ENCODE data around the gene MOB3A. TPM values are rescaled to one million over a fixed set of nuclear protein-coding genes. Genes with fewer than 3 reads are reported as not detected.
"Not testable (repeated sequence)": the region's sequence is repeated elsewhere in the genome, so short reads cannot be mapped to it uniquely, and the experiment has no call there.

Gene MOB3A
- total RNA-seq, 3 donors from 2014 or later, result 128 to 137 (median 137) TPM

GRCh38 chr19:2086695-2087620 is 9.2 kb downstream of the MOB3A start:
- not testable (repeated sequence) for H3K36me3 Mint-ChIP-seq (ENCODE audit: insufficient read depth); DNase-seq; H3K9me3 Mint-ChIP-seq; H3K27me3 Mint-ChIP-seq (ENCODE audit: low read depth)
- H3K4me1 Mint-ChIP-seq (ENCODE audit: low read depth), result peaks cover 67% of the 10 kb centered on the region
- ATAC-seq, result peak; percentile 26 to 28
- H3K4me3 Mint-ChIP-seq, result peak overlapping the region; percentile 67

DNA sequence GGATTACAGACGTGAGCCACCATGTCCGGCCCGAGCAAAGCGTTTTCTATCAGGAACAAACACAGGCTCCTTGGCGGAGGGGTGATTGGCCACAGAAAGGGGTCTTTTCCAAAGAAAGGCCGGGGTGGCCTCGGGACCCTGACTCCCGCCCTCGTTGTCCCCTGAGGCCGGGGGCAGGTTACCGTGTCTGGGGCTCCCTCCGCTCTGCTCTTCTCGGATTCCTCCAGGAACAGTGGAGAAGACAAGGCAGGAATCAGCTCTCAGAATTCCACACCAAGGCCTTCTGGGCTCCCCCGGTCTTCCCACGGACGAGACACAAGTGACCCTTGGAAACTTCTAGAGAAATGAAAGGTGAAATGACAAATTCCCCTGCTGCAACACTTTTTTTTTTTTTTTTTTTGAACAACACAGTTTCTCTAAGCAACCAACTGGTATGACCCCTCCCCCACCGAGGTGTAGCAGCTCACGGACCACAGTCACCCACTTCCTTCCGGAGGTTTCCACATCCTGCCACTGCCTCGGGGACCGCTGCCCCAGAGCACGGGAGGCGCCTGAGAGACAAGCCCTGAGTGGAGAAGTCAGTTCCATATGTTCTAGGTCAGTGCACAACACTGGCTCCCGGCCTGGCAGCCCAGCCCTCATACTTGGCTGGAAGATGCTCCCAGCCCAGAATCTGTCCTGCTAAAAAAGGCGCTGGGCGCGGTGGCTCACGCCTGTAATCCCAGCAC is 11.0 kb downstream of the MOB3A start:
- Mint-ChIP-seq H3K27me3 (ENCODE audit: low read depth) (no peaks in the 10 kb centered on the region), H3K4me1 (ENCODE audit: low read depth) (peaks cover 71% of the 10 kb centered on the region), H3K36me3 (ENCODE audit: insufficient read depth) (peaks cover 10% of the 10 kb centered on the region), H3K9me3 (no peaks in the 10 kb centered on the region), H3K4me3 (peak overlapping the region; percentile 94)
- peak; percentile 83 for DNase-seq
- ATAC-seq, result peak; percentile 72 to 74

- H3K9me3 Mint-ChIP-seq, result no peaks in the 10 kb centered on the region
- ATAC-seq, result peak; percentile 30 to 33
- H3K4me3 Mint-ChIP-seq, result peak overlapping the region; percentile 94
- H3K27me3 Mint-ChIP-seq (ENCODE audit: low read depth), result no peaks in the 10 kb centered on the region
- DNase-seq, result peak; percentile 60
- H3K4me1 Mint-ChIP-seq (ENCODE audit: low read depth), result peaks cover 63% of the 10 kb centered on the region
- H3K36me3 Mint-ChIP-seq (ENCODE audit: insufficient read depth), result peaks cover 17% of the 10 kb centered on the region
Observed at GRCh38 chr19:2083174-2083854, 12.8 kb downstream of the MOB3A start.

DNA sequence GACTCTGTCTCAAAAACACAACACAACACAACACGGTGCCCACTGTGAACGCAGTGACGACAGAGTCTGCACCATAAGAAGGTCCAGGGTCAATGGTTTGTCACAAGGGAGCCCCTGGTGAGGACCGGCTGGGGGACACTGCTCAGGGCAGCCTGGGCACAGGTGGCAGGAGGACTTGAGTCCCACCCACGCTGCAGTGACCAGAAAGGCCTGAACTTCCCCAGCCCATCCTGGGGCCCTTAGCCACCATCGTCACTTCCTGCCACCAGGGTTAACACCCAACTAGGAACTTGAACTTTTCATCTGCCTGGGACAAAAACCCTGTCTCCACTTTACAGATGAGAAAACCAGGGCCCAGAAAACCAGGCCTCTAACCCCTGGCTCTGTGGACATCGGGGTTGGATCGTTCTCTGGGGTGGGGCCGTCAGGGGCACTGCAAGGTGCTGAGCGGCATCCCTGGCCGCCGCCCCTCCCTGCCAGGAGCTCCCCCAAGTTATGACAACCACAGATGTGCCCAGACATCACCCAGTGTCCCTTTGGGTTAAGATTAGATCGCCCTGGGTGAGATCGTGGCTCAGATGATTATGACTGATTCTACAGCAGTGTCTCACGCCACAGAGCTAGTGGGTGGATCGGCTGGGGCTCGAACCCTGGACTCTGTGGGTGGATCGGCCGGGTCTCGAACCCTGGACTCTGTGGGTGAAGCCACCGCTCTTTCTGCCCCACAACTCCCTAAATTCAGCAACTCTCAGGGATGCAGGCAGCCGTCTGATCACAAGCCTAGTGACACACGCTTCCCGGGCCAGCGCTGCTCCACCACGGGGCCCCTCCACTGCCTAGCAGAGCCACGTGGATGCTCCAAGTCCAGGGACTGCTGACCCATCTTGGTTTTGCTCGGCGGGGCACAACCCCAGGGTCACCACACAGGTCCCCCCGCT is 14.0 kb downstream of the MOB3A start:
- H3K36me3 Mint-ChIP-seq (ENCODE audit: insufficient read depth), result peaks cover 17% of the 10 kb centered on the region
- ATAC-seq, result peak; percentile 17 to 33
- H3K27me3 Mint-ChIP-seq (ENCODE audit: low read depth), result no peaks in the 10 kb centered on the region
- H3K9me3 Mint-ChIP-seq, result no peaks in the 10 kb centered on the region
- H3K4me1 Mint-ChIP-seq (ENCODE audit: low read depth), result peaks cover 51% of the 10 kb centered on the region
- no peak for DNase-seq
- H3K4me3 Mint-ChIP-seq, result peak overlapping the region; percentile 94

- H3K36me3 Mint-ChIP-seq (ENCODE audit: insufficient read depth), result peaks cover 22% of the 10 kb centered on the region
- no peak for ATAC-seq
- no peaks in the 10 kb centered on the region for H3K9me3 Mint-ChIP-seq
- H3K27me3 Mint-ChIP-seq (ENCODE audit: low read depth), result no peaks in the 10 kb centered on the region
- DNase-seq, result no peak
- peaks cover 40% of the 10 kb centered on the region for H3K4me1 Mint-ChIP-seq (ENCODE audit: low read depth)
- H3K4me3 Mint-ChIP-seq, result peak overlapping the region; percentile 94
Observed at GRCh38 chr19:2080336-2080988, 15.7 kb downstream of the MOB3A start.

DNA sequence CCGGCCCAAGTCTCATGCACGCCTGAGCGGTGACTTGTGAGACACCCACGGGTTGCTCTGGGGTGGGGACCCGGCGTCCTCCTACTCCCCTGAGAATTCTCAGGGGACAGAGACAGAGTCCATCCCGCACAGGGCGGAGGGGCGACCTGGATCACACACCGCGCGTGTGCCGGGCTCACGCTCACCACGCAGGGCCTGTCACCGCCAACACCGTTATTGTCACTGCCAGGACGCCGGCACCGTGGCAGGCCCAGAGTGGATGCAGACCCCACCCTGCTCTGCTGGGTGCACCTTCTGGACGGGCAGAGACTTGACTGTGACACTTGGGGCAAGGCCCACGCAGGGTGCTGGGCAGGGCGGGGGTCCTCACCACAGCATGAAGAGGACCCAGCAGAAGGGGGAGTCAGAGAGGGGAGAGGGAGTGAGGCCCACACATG is 16.2 kb downstream of the MOB3A start:
- peaks cover 19% of the 10 kb centered on the region for H3K36me3 Mint-ChIP-seq (ENCODE audit: insufficient read depth)

GRCh38 chr19:2079076-2079864 is 16.9 kb downstream of the MOB3A start:
- peaks cover 20% of the 10 kb centered on the region for H3K36me3 Mint-ChIP-seq (ENCODE audit: insufficient read depth)
- no peaks in the 10 kb centered on the region for H3K27me3 Mint-ChIP-seq (ENCODE audit: low read depth)
- DNase-seq (no peak), ATAC-seq (no peak)
- H3K4me3 Mint-ChIP-seq, result peak overlapping the region; percentile 94
- peaks cover 36% of the 10 kb centered on the region for H3K4me1 Mint-ChIP-seq (ENCODE audit: low read depth)
- no peaks in the 10 kb centered on the region for H3K9me3 Mint-ChIP-seq

More for the DNA sequence above, 16.2 kb downstream of the MOB3A start:
- Mint-ChIP-seq H3K27me3 (ENCODE audit: low read depth) (no peaks in the 10 kb centered on the region), H3K4me3 (peak overlapping the region; percentile 94), H3K9me3 (no peaks in the 10 kb centered on the region), H3K4me1 (ENCODE audit: low read depth) (peaks cover 36% of the 10 kb centered on the region)
- ATAC-seq (no peak), DNase-seq (no peak)

DNA sequence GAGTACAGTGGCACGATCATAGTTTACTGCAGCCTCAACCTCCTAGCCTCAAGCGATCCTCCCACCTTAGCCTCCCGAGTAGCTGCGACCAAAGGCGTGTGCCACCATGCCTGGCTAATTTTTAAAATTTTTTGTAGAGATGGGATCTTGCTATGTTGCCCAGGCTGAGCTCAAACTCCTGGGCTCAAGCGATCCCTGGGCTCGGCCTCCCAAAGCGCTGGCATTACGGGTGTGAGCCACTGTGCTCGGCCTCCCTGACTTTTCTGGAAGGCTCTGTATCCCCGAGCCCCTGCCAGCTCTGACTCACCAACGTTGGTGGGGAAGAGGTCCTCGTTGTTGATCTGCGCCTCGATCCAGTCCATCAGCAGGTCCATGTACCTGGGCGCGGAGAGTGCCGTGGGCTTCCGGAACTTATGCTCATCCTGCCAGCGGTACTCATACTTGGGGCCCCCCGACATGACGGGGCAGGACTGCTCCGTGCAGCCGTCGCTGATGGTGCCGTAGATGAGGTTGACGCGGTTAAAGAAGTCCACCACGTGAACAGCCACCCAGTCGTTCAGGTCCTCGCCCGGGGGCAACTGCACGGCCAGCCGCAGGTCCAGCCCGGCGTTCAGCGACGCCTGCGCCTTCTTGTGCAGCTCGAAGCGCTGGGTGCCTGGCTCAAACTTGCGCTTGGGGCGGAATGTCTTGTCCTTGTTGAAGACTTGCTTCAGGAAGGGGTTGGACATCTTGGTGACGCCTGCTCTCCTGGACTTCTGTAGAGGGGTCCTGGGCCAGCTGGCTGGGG is 18.1 kb downstream of the MOB3A start:
- ATAC-seq, result no peak
- H3K4me3 Mint-ChIP-seq, result no peak overlapping the region
- H3K4me1 Mint-ChIP-seq (ENCODE audit: low read depth), result peaks cover 36% of the 10 kb centered on the region
- H3K36me3 Mint-ChIP-seq (ENCODE audit: insufficient read depth), result peaks cover 25% of the 10 kb centered on the region
- DNase-seq, result no peak
- H3K27me3 Mint-ChIP-seq (ENCODE audit: low read depth), result no peaks in the 10 kb centered on the region
- H3K9me3 Mint-ChIP-seq, result no peaks in the 10 kb centered on the region

- Mint-ChIP-seq H3K27me3 (ENCODE audit: low read depth) (no peaks in the 10 kb centered on the region), H3K4me3 (no peak overlapping the region), H3K9me3 (no peaks in the 10 kb centered on the region), H3K4me1 (ENCODE audit: low read depth) (peaks cover 31% of the 10 kb centered on the region), H3K36me3 (ENCODE audit: insufficient read depth) (peaks cover 28% of the 10 kb centered on the region)
- DNase-seq (no peak), ATAC-seq (no peak)
Observed at GRCh38 chr19:2077398-2077797, 18.7 kb downstream of the MOB3A start.

DNA sequence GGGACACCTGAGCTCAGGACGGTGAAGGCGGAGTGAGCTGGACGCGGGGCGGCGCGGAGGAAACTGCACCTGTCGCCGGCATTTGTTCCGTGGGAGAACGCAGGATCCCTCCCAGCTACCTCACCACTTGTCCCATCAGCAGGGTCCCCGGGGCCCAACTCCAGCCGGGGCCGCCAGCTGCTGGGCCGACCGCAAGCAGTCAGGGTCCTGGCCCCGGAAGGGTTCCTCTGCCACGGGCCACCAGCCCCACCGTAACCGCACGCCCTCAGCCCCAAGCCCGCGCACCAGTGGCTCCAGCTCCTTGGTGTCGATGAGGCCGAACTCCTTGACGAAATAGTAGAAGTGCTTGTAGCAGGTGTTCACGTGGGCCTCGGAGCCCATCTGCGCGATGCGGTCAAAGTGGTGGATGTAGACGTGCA is 19.6 kb downstream of the MOB3A start:
- Mint-ChIP-seq H3K27me3 (ENCODE audit: low read depth) (no peaks in the 10 kb centered on the region), H3K9me3 (no peaks in the 10 kb centered on the region), H3K4me3 (no peak overlapping the region), H3K36me3 (ENCODE audit: insufficient read depth) (peaks cover 32% of the 10 kb centered on the region), H3K4me1 (ENCODE audit: low read depth) (peaks cover 24% of the 10 kb centered on the region)
- ATAC-seq (no peak), DNase-seq (no peak)

GRCh38 chr19:2072757-2073551 is 23.2 kb downstream of the MOB3A start:
- Mint-ChIP-seq H3K36me3 (ENCODE audit: insufficient read depth) (peaks cover 26% of the 10 kb centered on the region), H3K4me1 (ENCODE audit: low read depth) (peaks cover 14% of the 10 kb centered on the region), H3K4me3 (no peak overlapping the region), H3K27me3 (ENCODE audit: low read depth) (no peaks in the 10 kb centered on the region), H3K9me3 (no peaks in the 10 kb centered on the region)
- ATAC-seq (no peak), DNase-seq (no peak)
